ENCODE measurements around the gene TEKT3.

The TEKT3 gene

GRCh38 chr17:15308758-15309157, 32.6 kb downstream of the TEKT3 start:
- no peak for TF ChIP-seq CTCF (IDR thresholded peaks at IDR 0.05)

GRCh38 chr17:15307710-15308111, 33.7 kb downstream of the TEKT3 start:
- TF ChIP-seq CTCF (IDR thresholded peaks at IDR 0.05), result no peak

GRCh38 chr17:15303851-15304250, 37.5 kb downstream of the TEKT3 start:
- TF ChIP-seq CTCF (IDR thresholded peaks at IDR 0.05), result no peak

GRCh38 chr17:15303268-15303667, 38.1 kb downstream of the TEKT3 start:
- TF ChIP-seq CTCF (IDR thresholded peaks at IDR 0.05), result no peak

- no peak for TF ChIP-seq CTCF (IDR thresholded peaks at IDR 0.05)
These were observed 39.6 kb downstream of the TEKT3 start for GRCh38 chr17:15301845-15302244.

GRCh38 chr17:15298176-15298575, 43.2 kb downstream of the TEKT3 start:
- no peak for TF ChIP-seq CTCF (IDR thresholded peaks at IDR 0.05)

GRCh38 chr17:15293558-15293957, 47.8 kb downstream of the TEKT3 start:
- TF ChIP-seq CTCF (IDR thresholded peaks at IDR 0.05), result no peak

- TF ChIP-seq CTCF (IDR thresholded peaks at IDR 0.05), result no peak
These were observed 49.6 kb downstream of the TEKT3 start for GRCh38 chr17:15291674-15292361.

Data from LNCAP (cell line).